ENCODE measurements around the gene ANKRD9.

The ANKRD9 gene

GRCh38 chr14:102510616-102511520 lies 1.3 kb upstream of the ANKRD9 start:
- no peak for DNase-seq

DNA sequence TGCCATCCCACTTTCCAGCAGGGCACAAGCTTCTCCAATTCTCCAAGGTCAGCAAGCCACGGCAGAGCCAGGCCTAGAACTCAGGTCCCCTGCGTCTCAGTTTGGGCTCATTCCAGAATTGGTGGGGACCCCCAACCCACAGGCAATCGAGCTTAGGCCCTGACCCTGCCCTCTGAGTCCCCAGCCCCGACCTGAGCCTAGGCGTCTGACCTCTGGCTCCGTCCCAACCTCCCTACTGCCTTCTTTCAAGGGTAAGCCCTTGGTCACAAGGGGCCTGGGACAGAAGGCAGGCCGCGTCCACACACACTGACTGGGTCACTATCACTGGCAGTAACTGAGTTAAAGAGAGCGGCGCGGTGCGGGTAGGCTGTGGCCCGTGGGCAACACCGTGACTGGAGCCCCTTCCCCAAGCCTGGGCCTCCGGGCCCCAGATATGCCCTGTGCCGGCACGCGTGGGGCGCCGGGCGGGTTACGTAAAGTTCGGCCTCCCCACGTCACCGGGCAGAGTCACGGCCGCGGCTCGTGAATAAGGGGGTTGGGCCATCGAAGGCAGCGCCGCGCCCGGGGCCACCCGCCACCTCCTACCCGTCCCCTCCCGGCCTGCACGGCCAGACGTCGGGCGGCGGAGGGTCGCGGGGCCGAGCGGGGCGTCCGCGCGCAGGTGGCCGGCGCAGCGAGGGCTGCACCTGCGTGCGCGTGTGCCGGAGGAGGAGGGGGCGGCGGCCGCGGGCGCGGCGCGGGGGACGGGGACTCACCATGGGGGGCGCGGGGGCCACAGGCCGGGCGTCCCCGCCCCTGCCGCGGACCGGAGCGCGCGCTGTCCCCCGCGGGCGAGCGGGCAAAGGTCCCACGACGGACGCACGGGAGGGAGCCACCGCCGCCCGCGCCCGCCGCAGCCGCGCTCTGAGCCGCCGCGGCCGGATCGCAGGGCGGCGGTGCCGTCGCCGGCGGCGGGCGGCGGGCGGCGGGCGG lies 516 bp downstream of the ANKRD9 start:
- DNase-seq = no peak

- DNase-seq = no peak
These were observed 1.2 kb downstream of the ANKRD9 start for GRCh38 chr14:102508410-102508773.

- DNase-seq = no peak
These were observed 1.7 kb downstream of the ANKRD9 start for GRCh38 chr14:102507857-102508312.

DNA sequence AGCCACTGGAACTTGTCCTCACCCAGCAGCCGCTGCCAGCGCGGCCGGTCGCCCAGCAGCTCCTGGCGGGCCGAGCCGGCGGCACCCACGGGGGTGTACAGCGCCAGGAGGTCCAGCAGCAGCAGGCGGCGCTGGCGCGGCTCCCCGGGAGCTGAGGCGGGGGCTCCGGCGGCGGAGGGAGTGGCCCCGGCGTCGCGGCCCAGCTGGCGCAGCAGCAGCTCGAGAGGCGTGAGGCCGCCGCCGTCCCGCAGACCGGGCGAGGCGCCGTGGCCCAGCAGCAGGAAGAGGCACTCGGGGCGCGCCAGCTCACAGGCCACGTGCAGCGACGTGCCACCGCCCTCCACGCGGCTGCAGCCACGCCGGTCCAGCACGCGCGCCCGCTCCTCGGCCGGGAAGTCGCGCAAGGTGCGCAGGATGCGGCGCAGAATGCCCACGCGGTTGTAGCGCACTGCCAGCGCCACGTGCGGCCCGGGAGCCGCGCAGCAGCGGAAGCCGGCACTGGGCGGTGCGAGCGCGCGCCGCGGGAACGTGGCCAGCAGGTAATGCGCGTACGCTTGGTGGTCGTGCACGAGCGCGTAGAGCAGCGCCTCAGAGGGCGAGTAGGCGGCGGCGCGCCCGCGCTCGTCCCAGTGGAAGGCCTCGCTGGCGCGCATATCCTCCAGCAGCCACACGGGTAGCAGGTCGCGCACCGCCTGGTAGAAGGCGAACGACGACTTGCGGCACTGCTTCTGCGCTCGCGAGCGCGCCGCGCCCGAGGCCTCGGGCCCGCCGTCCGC lies 2.3 kb downstream of the ANKRD9 start:
- no peak for DNase-seq

DNA sequence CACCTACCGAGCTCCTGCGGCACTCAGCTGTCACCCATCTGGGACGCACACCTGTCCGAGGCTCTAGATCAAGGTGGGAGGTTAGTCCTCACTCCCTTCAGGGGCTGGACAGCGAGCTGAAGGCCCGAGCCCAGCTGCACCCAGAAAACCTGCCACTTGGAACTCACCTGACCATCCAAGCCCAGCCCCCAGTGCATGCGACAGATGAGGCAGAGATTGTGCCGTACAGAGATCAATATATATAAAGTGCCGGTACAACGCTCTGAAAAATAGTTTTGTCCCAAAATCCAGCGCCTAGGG lies 3.0 kb downstream of the ANKRD9 start:
- DNase-seq = no peak

GRCh38 chr14:102505775-102506625 lies 3.6 kb downstream of the ANKRD9 start:
- no peak for DNase-seq

DNA sequence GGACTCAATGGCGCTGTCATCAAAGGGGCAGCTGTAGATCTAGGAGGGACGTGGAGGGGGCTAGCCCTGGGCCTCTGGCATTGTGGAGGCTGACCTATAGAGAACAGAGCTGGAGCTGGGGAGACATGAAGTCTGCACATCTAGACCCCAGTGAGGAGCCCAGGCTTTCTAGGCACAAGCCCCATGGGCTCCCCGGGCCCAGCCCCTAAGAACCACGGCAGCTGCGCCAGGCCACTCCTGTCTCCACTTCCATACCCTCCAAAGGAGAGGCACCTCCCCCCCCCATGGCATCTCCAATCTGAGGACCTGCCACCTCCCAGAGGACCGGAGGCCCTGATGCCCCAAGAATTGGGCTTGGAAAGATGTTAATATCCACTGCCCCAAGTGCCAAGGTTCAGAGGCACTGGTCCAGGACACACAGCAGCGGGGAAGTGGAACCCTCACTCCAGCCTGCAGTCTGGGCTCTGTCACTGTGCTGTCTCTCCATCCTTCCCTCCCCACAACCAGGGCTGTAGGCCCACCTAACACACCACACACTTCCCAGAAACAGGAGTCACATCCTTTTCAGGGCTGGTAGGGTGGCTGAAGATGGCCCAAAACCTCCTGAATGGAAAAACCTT lies 4.5 kb downstream of the ANKRD9 start:
- no peak for DNase-seq

GRCh38 chr14:102504328-102504999 lies 5.1 kb downstream of the ANKRD9 start:
- no peak for DNase-seq

GRCh38 chr14:102503641-102504327 lies 5.8 kb downstream of the ANKRD9 start:
- DNase-seq = no peak

GRCh38 chr14:102502571-102502970 lies 7.0 kb downstream of the ANKRD9 start:
- no peak for DNase-seq

- DNase-seq = no peak
These were observed 7.7 kb downstream of the ANKRD9 start for GRCh38 chr14:102501751-102502315.

GRCh38 chr14:102500713-102501112 lies 8.9 kb downstream of the ANKRD9 start:
- no peak for DNase-seq

DNA sequence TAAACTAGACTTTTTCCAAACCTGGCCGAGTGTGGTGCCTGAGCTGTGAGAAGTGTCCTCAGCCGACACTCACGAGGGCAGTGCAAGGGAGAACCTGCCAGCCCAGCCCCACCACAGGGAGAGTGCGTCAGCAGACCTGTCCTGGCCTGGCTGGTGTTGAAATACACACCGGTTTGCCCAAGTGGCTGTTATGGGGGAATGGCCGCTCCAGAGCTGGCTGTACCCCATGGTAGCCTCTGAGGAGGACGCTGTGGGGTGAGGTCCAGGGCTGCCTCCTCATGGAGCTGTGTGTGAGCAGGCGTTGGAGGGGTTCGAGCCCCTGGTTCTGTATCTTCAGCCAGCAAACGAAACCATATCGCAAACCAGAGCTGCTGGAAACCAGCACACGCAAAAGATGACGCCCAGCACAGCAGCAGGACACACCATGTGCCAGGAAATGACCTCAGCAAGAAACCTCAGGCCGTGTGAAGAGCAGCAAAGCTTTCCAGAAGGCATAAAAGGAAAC lies 9.4 kb downstream of the ANKRD9 start:
- no peak for DNase-seq

GRCh38 chr14:102499401-102500157 lies 10.0 kb downstream of the ANKRD9 start:
- DNase-seq = no peak

GRCh38 chr14:102498678-102499265 lies 10.8 kb downstream of the ANKRD9 start:
- no peak for DNase-seq

GRCh38 chr14:102497998-102498677 lies 11.4 kb downstream of the ANKRD9 start:
- no peak for DNase-seq

Measured in activated T-cell treated with anti-CD3 and anti-CD28 coated beads for 4 hours (primary cell).